IMR-90 (cell line): ENCODE results near the gene WNT7A.
A peak's percentile ranks its signal among the peaks of the same experiment; 100 is the strongest.

ENCODE experiments used
- CEBPB ChIP-seq: IDR thresholded peaks from 2 replicates; pipeline ENCODE4 v1.6.1; 2012; ENCODE audit warnings: low read depth, low read length, improper control_type of control experiment
- CHD1 ChIP-seq: IDR thresholded peaks from 2 replicates; pipeline ENCODE4 v1.6.1; 2012; ENCODE audit warnings: low read depth, low read length, improper control_type of control experiment
- CTCF ChIP-seq: conservative IDR thresholded peaks from 2 replicates; pipeline ENCODE4 v1.5.1; 2012; ENCODE audit warnings: mild to moderate bottlenecking, low read depth, low read length, improper control_type of control experiment
- MAFK ChIP-seq: IDR thresholded peaks from 2 replicates; pipeline ENCODE4 v1.6.1; 2012; ENCODE audit warnings: low read depth, low read length, improper control_type of control experiment
- POLR2A ChIP-seq: IDR thresholded peaks from 2 replicates; pipeline ENCODE4 v1.6.1; 2012; ENCODE audit warnings: mild to moderate bottlenecking, low read depth, low read length
- TF ChIP-seq, protein P1 (sequence below): fragments of 150-350 bp; IDR thresholded peaks from 2 replicates; pipeline ENCODE4 v1.6.1; 2016; ENCODE audit warnings: low read depth, mild to moderate bottlenecking, low read length, moderate library complexity, borderline replicate concordance

- TF ChIP-seq CEBPB, result no peak
- TF ChIP-seq POLR2A, result no peak
- TF ChIP-seq CTCF, result 0 out of 2 replicates have a peak, but pooled peaks have one; percentile 20
- TF ChIP-seq, protein P1, sequence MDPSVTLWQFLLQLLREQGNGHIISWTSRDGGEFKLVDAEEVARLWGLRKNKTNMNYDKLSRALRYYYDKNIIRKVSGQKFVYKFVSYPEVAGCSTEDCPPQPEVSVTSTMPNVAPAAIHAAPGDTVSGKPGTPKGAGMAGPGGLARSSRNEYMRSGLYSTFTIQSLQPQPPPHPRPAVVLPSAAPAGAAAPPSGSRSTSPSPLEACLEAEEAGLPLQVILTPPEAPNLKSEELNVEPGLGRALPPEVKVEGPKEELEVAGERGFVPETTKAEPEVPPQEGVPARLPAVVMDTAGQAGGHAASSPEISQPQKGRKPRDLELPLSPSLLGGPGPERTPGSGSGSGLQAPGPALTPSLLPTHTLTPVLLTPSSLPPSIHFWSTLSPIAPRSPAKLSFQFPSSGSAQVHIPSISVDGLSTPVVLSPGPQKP, result no peak
- TF ChIP-seq CHD1, result no peak
- no peak for TF ChIP-seq MAFK
Measured at GRCh38 chr3:13884851-13885703, 5.2 kb upstream of the WNT7A start.
